H9 (cell line): Measurements from ENCODE around the gene KSR1. TPM values are rescaled to one million over a fixed set of nuclear protein-coding genes. Genes with fewer than 3 reads are reported as not detected.

Source experiments
- DNase-seq: peaks from one replicate; pipeline ENCODE4 v3.0.0-alpha.2; 2017
- H2AFZ ChIP-seq: one replicate; pipeline ENCODE4 v1.6.1; 2013; ENCODE audit warnings: mild to moderate bottlenecking, low read length, control low read depth, moderate library complexity
- H2AK5ac ChIP-seq: 2 replicates; pipeline ENCODE4 v1.6.1; 2013; ENCODE audit warnings: low read length, control low read depth, mixed read lengths; ENCODE audit not compliant: insufficient read length
- H2BK120ac ChIP-seq: one replicate; pipeline ENCODE4 v1.6.1; 2013; ENCODE audit warnings: low read depth, mild to moderate bottlenecking, low read length, control low read depth, inconsistent platforms; ENCODE audit not compliant: poor library complexity, severe bottlenecking
- H2BK12ac ChIP-seq: 2 replicates; pipeline ENCODE4 v1.6.1; 2013; ENCODE audit warnings: low read length, control low read depth, mixed read lengths, low read depth; ENCODE audit not compliant: insufficient read length
- H2BK15ac ChIP-seq: 2 replicates; pipeline ENCODE4 v1.6.1; 2013; ENCODE audit warnings: low read depth, low read length, control low read depth
- H2BK20ac ChIP-seq: one replicate; pipeline ENCODE4 v1.6.1; 2013; ENCODE audit warnings: low read depth, mild to moderate bottlenecking, low read length, control low read depth, inconsistent platforms; ENCODE audit not compliant: poor library complexity, severe bottlenecking
- H2BK5ac ChIP-seq: 2 replicates; pipeline ENCODE4 v1.6.1; 2013; ENCODE audit warnings: low read length, control low read depth, mixed read lengths; ENCODE audit not compliant: insufficient read length
- H3K14ac ChIP-seq: 2 replicates; pipeline ENCODE4 v1.6.1; 2013; ENCODE audit warnings: low read length, control low read depth; ENCODE audit not compliant: insufficient read depth
- H3K18ac ChIP-seq: 2 replicates; pipeline ENCODE4 v1.6.1; 2013; ENCODE audit warnings: low read depth, mild to moderate bottlenecking, mixed read lengths, low read length, control low read depth; ENCODE audit not compliant: insufficient read length
- H3K23ac ChIP-seq: 2 replicates; pipeline ENCODE4 v1.6.1; 2013; ENCODE audit warnings: low read length, control low read depth, mixed read lengths, low read depth; ENCODE audit not compliant: insufficient read length
- H3K23me2 ChIP-seq: 2 replicates; pipeline ENCODE4 v1.6.1; 2013; ENCODE audit warnings: low read depth, mild to moderate bottlenecking, mixed read lengths, low read length, control low read depth; ENCODE audit not compliant: insufficient read length, poor library complexity, severe bottlenecking
- H3K27ac ChIP-seq: 2 replicates; pipeline ENCODE4 v1.5.1; 2013; ENCODE audit warnings: low read length, control low read depth, mixed read lengths, low read depth; ENCODE audit not compliant: insufficient read length
- H3K27me3 ChIP-seq: 2 replicates; pipeline ENCODE4 v1.6.1; 2013; ENCODE audit warnings: low read length, control low read depth, inconsistent platforms; ENCODE audit not compliant: insufficient read depth
- H3K4ac ChIP-seq: 2 replicates; pipeline ENCODE4 v1.6.1; 2013; ENCODE audit warnings: low read depth, mild to moderate bottlenecking, control low read depth, inconsistent platforms, low read length, moderate library complexity
- H3K4me1 ChIP-seq: 2 replicates; pipeline ENCODE4 v1.6.1; 2013; ENCODE audit warnings: low read length, control low read depth, inconsistent platforms; ENCODE audit not compliant: insufficient read depth
- H3K4me2 ChIP-seq: 2 replicates; pipeline ENCODE4 v1.6.1; 2013; ENCODE audit warnings: low read length, control low read depth, mixed read lengths; ENCODE audit not compliant: insufficient read length, insufficient read depth
- H3K56ac ChIP-seq: 2 replicates; pipeline ENCODE4 v1.6.1; 2013; ENCODE audit warnings: low read depth, mild to moderate bottlenecking, mixed read lengths, low read length, control low read depth; ENCODE audit not compliant: insufficient read length
- H3K79me1 ChIP-seq: 2 replicates; pipeline ENCODE4 v1.6.1; 2013; ENCODE audit warnings: low read depth, mild to moderate bottlenecking, moderate library complexity, low read length, control low read depth, inconsistent platforms; ENCODE audit not compliant: insufficient read depth, poor library complexity, severe bottlenecking
- H3K79me2 ChIP-seq: 2 replicates; pipeline ENCODE4 v1.6.1; 2013; ENCODE audit warnings: low read length, control low read depth, inconsistent platforms; ENCODE audit not compliant: insufficient read depth
- H3K9ac ChIP-seq: 2 replicates; pipeline ENCODE4 v1.6.1; 2013; ENCODE audit warnings: low read length, control low read depth, mixed read lengths; ENCODE audit not compliant: insufficient read length; ENCODE audit errors: extremely low read depth
- H3K9me3 ChIP-seq: one replicate; pipeline ENCODE4 v1.6.1; 2013; ENCODE audit warnings: low read depth, low read length, inconsistent platforms; ENCODE audit not compliant: control insufficient read depth
- H3T11ph ChIP-seq: one replicate; pipeline ENCODE4 v1.6.1; 2013; ENCODE audit warnings: mild to moderate bottlenecking, low read length, control low read depth, inconsistent platforms
- H4K20me1 ChIP-seq: one replicate; pipeline ENCODE4 v1.6.1; 2013; ENCODE audit not compliant: control insufficient read depth, insufficient read length, insufficient read depth
- H4K5ac ChIP-seq: 2 replicates; pipeline ENCODE4 v1.6.1; 2013; ENCODE audit warnings: low read depth, mild to moderate bottlenecking, mixed read lengths, low read length, control low read depth; ENCODE audit not compliant: insufficient read length
- H4K8ac ChIP-seq: replicated peaks from 2 replicates; pipeline ENCODE4 v1.6.1; 2013; ENCODE audit warnings: low read length, control low read depth, mixed read lengths, low read depth; ENCODE audit not compliant: insufficient read length
- H4K91ac ChIP-seq: 2 replicates; pipeline ENCODE4 v1.6.1; 2013; ENCODE audit warnings: low read depth, mild to moderate bottlenecking, moderate library complexity, mixed read lengths, low read length, control low read depth; ENCODE audit not compliant: insufficient read length
- H3K27ac Mint-ChIP-seq, 3 experiments: 2 replicates in 2 of 3; 3 replicates in 1 of 3; pipeline ENCODE4 v1.8.0; 2020 to 2021; ENCODE audit warnings: mixed read lengths in 3 of 3, mild to moderate bottlenecking in 1 of 3, moderate library complexity in 1 of 3
- H3K27me3 Mint-ChIP-seq: 2 replicates; pipeline ENCODE4 v1.8.0; 2021; ENCODE audit warnings: low read depth, mild to moderate bottlenecking, moderate library complexity, mixed read lengths
- H3K36me3 Mint-ChIP-seq, 3 experiments: 2 replicates in 2 of 3; 3 replicates in 1 of 3; pipeline ENCODE4 v1.8.0; 2020 to 2021; ENCODE audit warnings: low read depth in 3 of 3, mixed read lengths in 3 of 3; ENCODE audit not compliant: insufficient read depth in 1 of 3
- H3K4me1 Mint-ChIP-seq, 2 experiments: 2 replicates each; pipeline ENCODE4 v1.8.0; 2020; ENCODE audit warnings: mixed read lengths in 2 of 2
- H3K4me3 Mint-ChIP-seq, 2 experiments: 2 replicates in 1 of 2; 3 replicates in 1 of 2; pipeline ENCODE4 v1.8.0; 2020 to 2021; ENCODE audit warnings: mild to moderate bottlenecking in 2 of 2, mixed read lengths in 2 of 2, moderate library complexity in 1 of 2
- H3K9me3 Mint-ChIP-seq, 2 experiments: 2 replicates in 1 of 2; 3 replicates in 1 of 2; pipeline ENCODE4 v1.8.0; 2020; ENCODE audit warnings: mild to moderate bottlenecking in 2 of 2, mixed read lengths in 2 of 2, moderate library complexity in 1 of 2
- CTCF ChIP-seq: fragments of 200-600 bp; sonication (generic); conservative IDR thresholded peaks from 3 replicates; pipeline ENCODE4 v1.8.0; 2021; ENCODE audit warnings: antibody characterized with exemption, mild to moderate bottlenecking
- WGBS: extraction: QIAGEN DNeasy Blood & Tissue Kit; methylation state at CpG from one replicate; pipeline ENCODE4 v1.1.7; 2013; ENCODE audit warnings: missing lambda C conversion rate, low lambda C conversion rate, mixed read lengths; ENCODE audit not compliant: insufficient read length; ENCODE audit errors: extremely low coverage; 5-methylcytosine and 5-hydroxymethylcytosine counted together
- total RNA-seq: library from RNA; stranded (reverse); gene quantifications from 2 replicates; pipeline ENCODE4 v1.2.1, GENCODE V29; 2021

KSR1 gene
- total RNA-seq, 1 experiment from 2014 or later: 44.9 TPM

DNA sequence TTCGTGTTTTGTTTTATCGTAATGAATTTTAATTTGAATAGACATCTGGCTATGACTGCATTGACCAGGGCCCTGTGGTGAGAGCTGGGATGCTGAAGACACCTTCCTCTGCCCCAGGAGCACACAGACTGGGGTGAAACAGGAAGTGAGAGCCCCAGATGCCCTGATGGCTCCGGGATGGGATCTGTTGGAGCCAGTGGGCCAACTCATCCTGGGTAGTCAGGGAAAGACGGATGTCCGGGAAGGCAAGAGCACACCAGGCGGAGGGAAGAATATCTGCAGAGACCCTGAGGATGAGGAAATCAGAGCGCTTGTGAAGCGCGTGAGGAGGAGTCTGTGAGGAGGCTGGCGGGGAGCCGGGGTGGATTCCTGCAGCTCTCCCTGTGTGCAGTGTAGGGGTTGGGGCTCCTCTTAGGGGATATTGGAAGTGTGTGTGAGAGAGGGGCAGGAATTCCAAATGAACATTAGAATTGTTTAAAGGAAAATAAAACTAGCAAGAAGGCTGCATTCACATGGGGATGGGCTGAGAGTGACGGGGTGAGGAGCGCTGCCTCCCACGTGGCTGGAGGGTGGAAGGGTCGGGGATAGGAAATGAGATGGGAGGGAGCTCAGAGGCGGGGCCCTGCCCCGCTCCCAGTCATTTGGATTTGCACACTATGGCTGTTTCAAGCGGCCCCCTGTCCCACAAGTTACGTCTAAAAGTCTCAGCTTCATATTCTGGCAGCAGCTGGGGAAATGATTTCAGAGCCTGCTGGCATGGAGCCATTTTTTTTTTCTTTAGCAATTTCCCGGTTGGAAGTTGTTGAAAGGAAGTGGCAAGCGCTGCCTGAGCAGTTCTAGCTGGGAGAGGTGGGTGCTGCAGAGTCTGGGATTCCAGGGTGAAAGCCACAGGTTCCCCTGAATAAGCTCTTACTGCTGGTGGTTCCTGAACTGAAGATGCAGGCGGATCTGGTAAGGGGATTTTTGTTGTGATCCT, 103.5 kb downstream of the KSR1 start:
- H4K20me1 ChIP-seq: no peaks in the 10 kb centered on the region
- Mint-ChIP-seq H3K27ac (peak overlapping the region; percentile 45 to 73 (median 54); a peak in 5 of 7 replicates), H3K36me3 (peaks cover 9 to 30% (median 11%) of the 10 kb centered on the region in 3 experiments; a peak in 6 of 7 replicates), H3K27me3 (no peaks in the 10 kb centered on the region), H3K4me1 (peaks cover 13 to 16% of the 10 kb centered on the region in 2 experiments), H3K4me3 (no peak overlapping the region), H3K9me3 (peaks cover 0 to 2% of the 10 kb centered on the region in 2 experiments; a peak in 1 of 5 replicates)
- H3K14ac ChIP-seq: no peak overlapping the region
- H2BK20ac ChIP-seq: no peak overlapping the region
- no peak overlapping the region for H4K5ac ChIP-seq
- H3K9ac ChIP-seq: no peak overlapping the region
- no CpG with 5 or more reads among the region's 22 CpGs for WGBS
- no peaks in the 10 kb centered on the region for H3K79me2 ChIP-seq
- TF ChIP-seq CTCF: no peak
- H3K79me1 ChIP-seq: no peaks in the 10 kb centered on the region
- no peak for DNase-seq
- no peaks in the 10 kb centered on the region for H3K27me3 ChIP-seq
- no peak overlapping the region for H2BK120ac ChIP-seq
- H2AK5ac ChIP-seq: no peak overlapping the region
- H3K4ac ChIP-seq: no peak overlapping the region
- no peak overlapping the region for H2BK5ac ChIP-seq
- H2BK15ac ChIP-seq: no peak overlapping the region
- no peak overlapping the region for H3K27ac ChIP-seq
- no peak overlapping the region for H3K56ac ChIP-seq
- no peak overlapping the region for H2AFZ ChIP-seq
- no peak overlapping the region for H3K4me2 ChIP-seq
- peaks cover 4% of the 10 kb centered on the region; the same call in 1 of the 2 replicates for H3K4me1 ChIP-seq
- H2BK12ac ChIP-seq: no peak overlapping the region
- H4K91ac ChIP-seq: no peak overlapping the region
- no peak overlapping the region for H4K8ac ChIP-seq
- no peak overlapping the region for H3T11ph ChIP-seq
- no peak overlapping the region for H3K18ac ChIP-seq
- H3K23me2 ChIP-seq: no peaks in the 10 kb centered on the region
- H3K9me3 ChIP-seq: no peaks in the 10 kb centered on the region
- H3K23ac ChIP-seq: no peak overlapping the region
